HepG2 (cell line): Measurements from ENCODE around the gene MTRR. TPM values are rescaled to one million over a fixed set of nuclear protein-coding genes. Genes with fewer than 3 reads are reported as not detected.

Experiments used
- AGO2 ChIP-seq: fragments of 200-400 bp; formaldehyde crosslinking; optimal IDR thresholded peaks from 2 replicates; pipeline ENCODE3; 2017; ENCODE audit warnings: mild to moderate bottlenecking, low read depth, low read length, moderate library complexity
- CTCF ChIP-seq: sonication (generic); formaldehyde crosslinking; IDR thresholded peaks from 2 replicates; pipeline ENCODE4 v1.5.0; 2020; ENCODE audit warnings: mild to moderate bottlenecking, missing genetic modification reagents, moderate library complexity
- EED ChIP-seq: sonication (generic); formaldehyde crosslinking; IDR thresholded peaks from 2 replicates; pipeline ENCODE4 v1.5.0; 2020; ENCODE audit warnings: mild to moderate bottlenecking, missing genetic modification reagents
- HOXD1 ChIP-seq: sonication (generic); formaldehyde crosslinking; IDR thresholded peaks from 2 replicates; pipeline ENCODE4 v1.5.0; 2020; ENCODE audit warnings: missing genetic modification reagents
- KLF13 ChIP-seq: sonication (generic); formaldehyde crosslinking; IDR thresholded peaks from 2 replicates; pipeline ENCODE4 v1.4.0; 2020; ENCODE audit warnings: mild to moderate bottlenecking, missing genetic modification reagents
- MXD3 ChIP-seq: IDR thresholded peaks from 2 replicates; pipeline ENCODE4 v1.6.1; 2016; ENCODE audit warnings: mild to moderate bottlenecking, missing biosample characterization, missing genetic modification reagents
- SAP130 ChIP-seq: IDR thresholded peaks from 2 replicates; pipeline ENCODE4 v1.6.1; 2016; ENCODE audit warnings: low read depth
- TCF7 ChIP-seq: sonication (generic); IDR thresholded peaks from 2 replicates; pipeline ENCODE4 v1.6.1; 2016; ENCODE audit warnings: antibody characterized with exemption, low read depth
- TEAD3 ChIP-seq: optimal IDR thresholded peaks from 2 replicates; pipeline ENCODE3; 2016; ENCODE audit warnings: borderline replicate concordance
- ZBTB25 ChIP-seq: IDR thresholded peaks from 2 replicates; pipeline ENCODE4 v1.6.1; 2018; ENCODE audit warnings: missing genetic modification reagents
- ZBTB4 ChIP-seq: sonication (generic); formaldehyde crosslinking; IDR thresholded peaks from 2 replicates; pipeline ENCODE4 v1.4.0; 2020; ENCODE audit warnings: missing genetic modification reagents, mild to moderate bottlenecking, borderline replicate concordance
- ZNF136 ChIP-seq: sonication (generic); formaldehyde crosslinking; IDR thresholded peaks from 2 replicates; pipeline ENCODE4 v1.8.1; 2022; ENCODE audit warnings: low read depth, mild to moderate bottlenecking, moderate library complexity, missing genetic modification reagents
- ZNF232 ChIP-seq: sonication (generic); formaldehyde crosslinking; IDR thresholded peaks from 2 replicates; pipeline ENCODE4 v1.4.0; 2020; ENCODE audit warnings: missing genetic modification reagents, borderline replicate concordance
- ZNF253 ChIP-seq: sonication (generic); formaldehyde crosslinking; IDR thresholded peaks from 2 replicates; pipeline ENCODE4 v1.8.0; 2022; ENCODE audit warnings: mild to moderate bottlenecking, missing genetic modification reagents, borderline replicate concordance
- ZNF430 ChIP-seq: sonication (generic); formaldehyde crosslinking; IDR thresholded peaks from 2 replicates; pipeline ENCODE4 v1.9.0; 2021; ENCODE audit warnings: mild to moderate bottlenecking, missing genetic modification reagents
- ZNF687 ChIP-seq: sonication (generic); formaldehyde crosslinking; IDR thresholded peaks from 2 replicates; pipeline ENCODE4 v1.5.1; 2020; ENCODE audit warnings: mild to moderate bottlenecking, missing genetic modification reagents, moderate library complexity
- ZNF704 ChIP-seq: sonication (generic); formaldehyde crosslinking; IDR thresholded peaks from 2 replicates; pipeline ENCODE4 v1.8.1; 2023; ENCODE audit warnings: mild to moderate bottlenecking, inconsistent platforms, moderate library complexity, missing genetic modification reagents, borderline replicate concordance
- polyA plus RNA-seq, 8 experiments: library from polyadenylated mRNA; depleted of rRNA in 3 of 8; stranded (reverse) in 7 of 8; unstranded in 1 of 8; fragments of >200 nt; fragmentation: Illumina TruSeq in 4 of 8; extraction: Trizol in 4 of 8; gene quantifications; 2 replicates each; pipeline versions ENCODE4 v1.2.1 to v1.2.3, GENCODE V29; 2011 to 2016; ENCODE audit warnings: low read depth in 4 of 8, missing spikeins in 1 of 8, mixed read lengths in 1 of 8; ENCODE audit not compliant: insufficient read depth in 1 of 8
- total RNA-seq, 5 experiments: library from RNA; depleted of rRNA; stranded (reverse); fragments of >200 nt; fragmentation: Illumina TruSeq; extraction: Trizol; gene quantifications; 2 replicates each; pipeline ENCODE4 v1.2.3, GENCODE V29; 2016; ENCODE audit warnings: low read depth in 1 of 5

Gene MTRR
- total and polyA plus RNA-seq, 2 of the 13 experiments (the other 11 are each of a cell fraction or from before 2014, with no cell fraction given) = 39.2 to 59.2 TPM

GRCh38 chr5:7849681-7850394 lies 19.1 kb upstream of the MTRR start (continued):
- TF ChIP-seq CTCF (peak; percentile 61), TEAD3 (CRISPR knock-in tag) (no peak), SAP130 (CRISPR knock-in tag) (0 out of 2 replicates have a peak, but pooled peaks have one; percentile 26), ZNF253 (CRISPR knock-in tag) (no peak), ZBTB25 (no peak), ZNF687 (CRISPR knock-in tag) (peak; percentile 60), TCF7 (no peak), ZNF430 (CRISPR knock-in tag) (no peak), KLF13 (CRISPR knock-in tag) (no peak), AGO2 (no peak), ZNF232 (CRISPR knock-in tag) (no peak), HOXD1 (CRISPR knock-in tag) (no peak), ZNF136 (CRISPR knock-in tag) (no peak), ZBTB4 (CRISPR knock-in tag) (no peak), MXD3 (peak; percentile 18; the same call in 1 of the 2 replicates), EED (no peak), ZNF704 (CRISPR knock-in tag) (no peak)
